GM12878 (cell line): ENCODE results near the gene TSFM. TPM values are rescaled to one million over a fixed set of nuclear protein-coding genes. Genes with fewer than 3 reads are reported as not detected.

Experiments
- ATAC-seq: fragments of 200-7000 bp; cut with Tn5 transposase; 3 replicates; pipeline ENCODE4 v1.9.1; 2020; ENCODE audit warnings: mild to moderate bottlenecking, moderate library complexity
- BruUV-seq: library from RNA; stranded (reverse); fragments of 400-500 nt; replicated peaks from 2 replicates; lab custom pipeline; 2021; lab: Mats Ljungman, UMichigan
- CTCF ChIA-PET: fragments of 300-600 bp; sonication (Branson Sonifier 250); formaldehyde crosslinking; extraction: SDS; loops from one replicate; lab custom pipeline; 2021; ENCODE audit warnings: inconsistent platforms; lab: Yijun Ruan, JAX
- POLR2A ChIA-PET: fragments of 350-600 bp; formaldehyde crosslinking; extraction: SDS; loops from one replicate; lab custom pipeline; 2021; ENCODE audit warnings: inconsistent platforms; lab: Charles Lee
- RAD21 ChIA-PET: fragments of 300-600 bp; sonication (Branson Sonifier 250); formaldehyde crosslinking; loops from one replicate; lab custom pipeline; 2023; ENCODE audit warnings: antibody characterized with exemption; ENCODE audit not compliant: unreplicated experiment; lab: Charles Lee
- SMC1A ChIA-PET: fragments of 300-600 bp; sonication (Branson Sonifier 250); formaldehyde crosslinking; loops from one replicate; lab custom pipeline; 2023; ENCODE audit not compliant: unreplicated experiment, uncharacterized antibody; lab: Charles Lee
- DNase-seq: peaks from one replicate; pipeline ENCODE4 v3.0.0-alpha.2; 2011; ENCODE audit warnings: low read depth, low spot score
- FAIRE-seq: peaks from 3 replicates; lab custom pipeline; 2011; peaks lifted over from hg19 to GRCh38; lab: Jason Lieb, UNC
- H2AFZ ChIP-seq: 2 replicates; pipeline ENCODE4 v1.6.0; 2011; ENCODE audit warnings: low read depth, low read length, control low read depth; ENCODE audit not compliant: control insufficient read depth
- H3K27ac ChIP-seq: 2 replicates; pipeline ENCODE4 v1.5.1; 2011; ENCODE audit warnings: control low read depth; ENCODE audit not compliant: control insufficient read depth, insufficient read depth
- H3K27me3 ChIP-seq, 2 experiments: replicated peaks in 1 of 2; 2 replicates each; pipeline versions ENCODE4 v1.6.0 to v1.6.1; 2011; ENCODE audit warnings: low read length in 1 of 2; ENCODE audit not compliant: control insufficient read depth in 2 of 2, insufficient read depth in 2 of 2
- H3K36me3 ChIP-seq, 2 experiments: 2 replicates each; pipeline ENCODE4 v1.5.1; 2011; ENCODE audit warnings: low read length in 1 of 2; ENCODE audit not compliant: control insufficient read depth in 2 of 2, insufficient read depth in 2 of 2
- H3K4me1 ChIP-seq: 2 replicates; pipeline ENCODE4 v1.6.1; 2011; ENCODE audit warnings: mild to moderate bottlenecking, low read length, moderate library complexity, mixed read lengths; ENCODE audit not compliant: control insufficient read depth, insufficient read depth
- H3K4me2 ChIP-seq: 2 replicates; pipeline ENCODE4 v1.6.0; 2011; ENCODE audit warnings: control low read depth; ENCODE audit not compliant: control insufficient read depth, insufficient read depth
- H3K4me3 ChIP-seq: fragments of 200-600 bp; sonication (generic); 2 replicates; pipeline ENCODE4 v1.5.1; 2016
- H3K79me2 ChIP-seq: 2 replicates; pipeline ENCODE4 v1.6.0; 2011; ENCODE audit warnings: low read length; ENCODE audit not compliant: control insufficient read depth, insufficient read depth
- H3K9ac ChIP-seq: 2 replicates; pipeline ENCODE4 v1.8.0; 2011; ENCODE audit warnings: low read length, control low read depth, mixed read lengths; ENCODE audit not compliant: control insufficient read depth, insufficient read depth
- H3K9me3 ChIP-seq: replicated peaks from 3 replicates; pipeline ENCODE4 v1.5.1; 2011; ENCODE audit warnings: mild to moderate bottlenecking, low read length; ENCODE audit not compliant: control insufficient read depth, insufficient read depth
- H4K20me1 ChIP-seq: 2 replicates; pipeline ENCODE4 v1.6.0; 2011; ENCODE audit not compliant: control insufficient read depth, insufficient read depth
- ATF7 ChIP-seq: fragments of 450-650 bp; IDR thresholded peaks from 2 replicates; pipeline ENCODE4 v1.6.1; 2016; ENCODE audit warnings: low read depth, mild to moderate bottlenecking
- WGBS: methylation state at CpG from one replicate; pipeline ENCODE4 v1.1.6; 2016; ENCODE audit warnings: low lambda C conversion rate; ENCODE audit not compliant: insufficient replicate concordance, insufficient coverage; ENCODE audit errors: missing lambda C conversion rate; 5-methylcytosine and 5-hydroxymethylcytosine counted together
- in situ Hi-C: fragments of 300-500 bp; cut with MboI; formaldehyde crosslinking; loops from 9 replicates; pipeline ENCODE4 v1.14.3; 2018; ENCODE audit warnings: mixed read lengths
- intact Hi-C: fragments of 100-400 bp; cut with micrococcal nuclease; formaldehyde crosslinking; loops from one replicate; pipeline ENCODE4 v1.14.2; 2022; ENCODE audit not compliant: unreplicated experiment
- polyA plus RNA-seq, 11 experiments: library from polyadenylated mRNA; depleted of rRNA in 4 of 11; unstranded in 6 of 11; stranded (reverse) in 5 of 11; fragments of >200 nt; fragmentation: Nextera tagmentation in 4 of 11; fragmentation: Illumina TruSeq in 1 of 11; extraction: Ambion mirVana in 4 of 11; extraction: Trizol in 1 of 11; gene quantifications; 1 replicate in 1 of 11; 2 replicates in 10 of 11; pipeline versions ENCODE4 v1.2.1 to v1.2.3, GENCODE V29; 2011 to 2016; ENCODE audit warnings: inconsistent platforms in 2 of 11, missing spikeins in 2 of 11, low read depth in 1 of 11
- total RNA-seq, 4 experiments: library from RNA; depleted of rRNA in 3 of 4; stranded (reverse); fragments of >200 nt in 3 of 4; fragmentation: Illumina TruSeq in 1 of 4; extraction: Trizol in 1 of 4; gene quantifications; 2 replicates each; pipeline versions ENCODE4 v1.2.1 to v1.2.3, GENCODE V29; 2013 to 2021
- TF ChIP-seq, protein P1 (sequence below): fragments of 450-650 bp; IDR thresholded peaks from 2 replicates; pipeline ENCODE4 v1.6.1; 2017; ENCODE audit warnings: antibody characterized with exemption, mild to moderate bottlenecking, moderate library complexity

The TSFM gene
- total and polyA plus RNA-seq, 10 of the 15 experiments (the other 5 are each of a cell fraction or from before 2014, with no cell fraction given) = 36.7 to 132 (median 45.6) TPM

- ChIA-PET RAD21 (interaction anchor here (0.6 to 2.4 kb wide), 9 partner anchors 9 to 283 kb away, joined by 3 to 13 read pairs (median 5); partner anchors contain the start of genes CDK4 and OS9), POLR2A (interaction anchor here (0.5 to 2.2 kb wide), 5 partner anchors 9 to 31 kb away, joined by 3 to 18 read pairs (median 3); partner anchors contain the start of genes CDK4, EEF1AKMT3 and METTL1), SMC1A (interaction anchor here (0.5 to 2.1 kb wide), 14 partner anchors 9 to 283 kb away, joined by 3 to 16 read pairs (median 4); partner anchors contain the start of gene OS9), CTCF (interaction anchor here (0.8 to 3.8 kb wide), 20 partner anchors 9 to 282 kb away, joined by 3 to 22 read pairs (median 4); partner anchors contain the start of genes GLI1 and OS9)
- in situ Hi-C loops = no loop called here
- peaks cover 25% of the 10 kb centered on the region for H3K79me2 ChIP-seq
- peak overlapping the region; percentile 38; the same call in 1 of the 2 replicates for H2AFZ ChIP-seq
- H3K36me3 ChIP-seq = no peaks in the 10 kb centered on the region; a peak in 1 of 4 replicates
- H3K4me2 ChIP-seq = peak overlapping the region; percentile 64
- H4K20me1 ChIP-seq = no peaks in the 10 kb centered on the region
- H3K9me3 ChIP-seq = no peaks in the 10 kb centered on the region
- intact Hi-C loops = loop anchor here (2.0 kb wide), 1 partner anchor 47 kb away; the partner anchor contains the start of gene OS9
- no TSS peak for BruUV-seq
- peak overlapping the region; percentile 55 for H3K9ac ChIP-seq
- WGBS = 0% methylated on average over 1 of the region's 1 CpG
- TF ChIP-seq, protein P1, sequence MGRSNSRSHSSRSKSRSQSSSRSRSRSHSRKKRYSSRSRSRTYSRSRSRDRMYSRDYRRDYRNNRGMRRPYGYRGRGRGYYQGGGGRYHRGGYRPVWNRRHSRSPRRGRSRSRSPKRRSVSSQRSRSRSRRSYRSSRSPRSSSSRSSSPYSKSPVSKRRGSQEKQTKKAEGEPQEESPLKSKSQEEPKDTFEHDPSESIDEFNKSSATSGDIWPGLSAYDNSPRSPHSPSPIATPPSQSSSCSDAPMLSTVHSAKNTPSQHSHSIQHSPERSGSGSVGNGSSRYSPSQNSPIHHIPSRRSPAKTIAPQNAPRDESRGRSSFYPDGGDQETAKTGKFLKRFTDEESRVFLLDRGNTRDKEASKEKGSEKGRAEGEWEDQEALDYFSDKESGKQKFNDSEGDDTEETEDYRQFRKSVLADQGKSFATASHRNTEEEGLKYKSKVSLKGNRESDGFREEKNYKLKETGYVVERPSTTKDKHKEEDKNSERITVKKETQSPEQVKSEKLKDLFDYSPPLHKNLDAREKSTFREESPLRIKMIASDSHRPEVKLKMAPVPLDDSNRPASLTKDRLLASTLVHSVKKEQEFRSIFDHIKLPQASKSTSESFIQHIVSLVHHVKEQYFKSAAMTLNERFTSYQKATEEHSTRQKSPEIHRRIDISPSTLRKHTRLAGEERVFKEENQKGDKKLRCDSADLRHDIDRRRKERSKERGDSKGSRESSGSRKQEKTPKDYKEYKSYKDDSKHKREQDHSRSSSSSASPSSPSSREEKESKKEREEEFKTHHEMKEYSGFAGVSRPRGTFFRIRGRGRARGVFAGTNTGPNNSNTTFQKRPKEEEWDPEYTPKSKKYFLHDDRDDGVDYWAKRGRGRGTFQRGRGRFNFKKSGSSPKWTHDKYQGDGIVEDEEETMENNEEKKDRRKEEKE = no peak
- peak; percentile 8 for TF ChIP-seq ATF7
- peak overlapping the region; percentile 57 for H3K27ac ChIP-seq
- DNase-seq (no peak), FAIRE-seq (no peak), ATAC-seq (no peak; the same call in 2 of the 3 replicates)
- no peaks in the 10 kb centered on the region for H3K27me3 ChIP-seq
- H3K4me1 ChIP-seq = peaks cover 23% of the 10 kb centered on the region
- H3K4me3 ChIP-seq = peak overlapping the region; percentile 92
Observed at GRCh38 chr12:57741413-57741789, 41.2 kb upstream of the TSFM start.
